DMS53 treated with DMSO at 0.1 percent for 48 hours (cell line): ENCODE data around the gene VPS50.

Source experiments
- DNase-seq: peaks from one replicate; lab custom pipeline; 2025; ENCODE audit not compliant: unreplicated experiment; lab: John Stamatoyannopoulos, UW

VPS50 gene

GRCh38 chr7:93402944-93403343 is 170.8 kb downstream of the VPS50 start:
- peak; percentile 10 for DNase-seq

- no peak for DNase-seq
Observed at GRCh38 chr7:93407239-93407638, 175.1 kb downstream of the VPS50 start.

GRCh38 chr7:93409324-93409723 is 177.2 kb downstream of the VPS50 start:
- no peak for DNase-seq
